Suprapubic skin (tissue), 4 donors: ENCODE measurements around the gene ZNF182. TPM values are rescaled to one million over a fixed set of nuclear protein-coding genes. Genes with fewer than 3 reads are reported as not detected.
"Not testable (repeated sequence)": the region's sequence is repeated elsewhere in the genome, so short reads cannot be mapped to it uniquely, and the experiment has no call there.

Experiments
- DNase-seq, 2 donors: peaks; one replicate each; pipeline ENCODE4 v3.0.0-alpha.2; 2019; ENCODE audit warnings: low spot score in 2 of 2
- H3K27ac ChIP-seq: fragments of 200-600 bp; sonication (generic); one replicate; pipeline ENCODE4 v1.5.1; 2019
- H3K27me3 ChIP-seq: fragments of 200-600 bp; sonication (generic); one replicate; pipeline ENCODE4 v1.5.1; 2019
- H3K36me3 ChIP-seq: fragments of 200-600 bp; sonication (generic); one replicate; pipeline ENCODE4 v1.5.1; 2019
- H3K4me1 ChIP-seq: fragments of 200-600 bp; sonication (generic); one replicate; pipeline ENCODE4 v1.5.1; 2019
- H3K4me3 ChIP-seq: fragments of 200-600 bp; sonication (generic); one replicate; pipeline ENCODE4 v1.5.1; 2019; ENCODE audit warnings: mild to moderate bottlenecking
- H3K9me3 ChIP-seq: fragments of 200-600 bp; sonication (generic); one replicate; pipeline ENCODE4 v1.5.1; 2019
- EP300 ChIP-seq: sonication (generic); formaldehyde crosslinking; IDR thresholded peaks from one replicate; pipeline ENCODE4 v1.6.1; 2017; ENCODE audit warnings: antibody characterized with exemption
- POLR2A ChIP-seq, 2 donors: fragments of 450-650 bp; IDR thresholded peaks; one replicate each; pipeline ENCODE4 v1.6.1; 2017; ENCODE audit warnings: antibody characterized with exemption in 2 of 2, mild to moderate bottlenecking in 2 of 2, moderate library complexity in 2 of 2
- POLR2AphosphoS5 ChIP-seq, 3 donors: sonication (generic); formaldehyde crosslinking; IDR thresholded peaks; one replicate each; pipeline ENCODE4 v1.6.1; 2017; ENCODE audit warnings: antibody characterized with exemption in 3 of 3
- WGBS: methylation state at CpG from one replicate; pipeline ENCODE4 v1.1.5; 2018; 5-methylcytosine and 5-hydroxymethylcytosine counted together
- total RNA-seq, 4 donors: library from RNA; depleted of rRNA; stranded (reverse); fragments of >200 nt; gene quantifications; one replicate each; pipeline ENCODE4 v1.1.0, GENCODE V29; 2016
- TF ChIP-seq, protein P1 (sequence below), 2 donors: fragments of 200-600 bp in 1 of 2; fragments of 450-650 bp in 1 of 2; sonication (generic) in 1 of 2; IDR thresholded peaks; one replicate each; pipeline ENCODE4 v1.5.1; 2016 to 2019; ENCODE audit warnings: antibody characterized with exemption in 2 of 2, mild to moderate bottlenecking in 1 of 2, moderate library complexity in 1 of 2

ZNF182 gene
- total RNA-seq, 4 donors from 2014 or later, result 2.1 to 6.7 (median 3.3) TPM

DNA sequence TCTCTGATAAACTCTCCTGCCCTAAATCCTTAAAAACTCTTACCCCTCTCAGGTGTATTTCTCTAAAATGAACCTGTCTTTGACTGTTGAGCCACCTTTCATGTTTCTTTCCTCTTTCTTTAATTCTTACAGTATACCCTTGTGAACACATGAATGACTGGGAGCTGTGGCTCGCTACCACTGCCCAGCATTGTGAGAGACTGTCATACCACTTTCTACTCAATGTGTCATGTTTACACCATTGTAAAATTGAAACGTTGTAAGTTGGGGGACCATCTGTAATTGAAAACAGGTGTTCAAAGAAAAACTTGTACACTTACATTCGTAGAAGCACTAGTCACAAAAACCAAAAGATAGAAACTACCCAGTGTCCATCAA lies 66.9 kb downstream of the ZNF182 start:
- H3K27ac ChIP-seq, result no peak overlapping the region
- no peaks in the 10 kb centered on the region for H3K36me3 ChIP-seq
- no peaks in the 10 kb centered on the region for H3K27me3 ChIP-seq
- no peaks in the 10 kb centered on the region for H3K4me1 ChIP-seq
- no peak for DNase-seq
- 66% methylated on average over 3 of the region's 3 CpGs for WGBS
- no peaks in the 10 kb centered on the region for H3K9me3 ChIP-seq
- TF ChIP-seq EP300 (no peak), POLR2A (IDR thresholded peaks at IDR 0.05) (no peak), POLR2AphosphoS5 (IDR thresholded peaks at IDR 0.05) (no peak)
- TF ChIP-seq, protein P1, sequence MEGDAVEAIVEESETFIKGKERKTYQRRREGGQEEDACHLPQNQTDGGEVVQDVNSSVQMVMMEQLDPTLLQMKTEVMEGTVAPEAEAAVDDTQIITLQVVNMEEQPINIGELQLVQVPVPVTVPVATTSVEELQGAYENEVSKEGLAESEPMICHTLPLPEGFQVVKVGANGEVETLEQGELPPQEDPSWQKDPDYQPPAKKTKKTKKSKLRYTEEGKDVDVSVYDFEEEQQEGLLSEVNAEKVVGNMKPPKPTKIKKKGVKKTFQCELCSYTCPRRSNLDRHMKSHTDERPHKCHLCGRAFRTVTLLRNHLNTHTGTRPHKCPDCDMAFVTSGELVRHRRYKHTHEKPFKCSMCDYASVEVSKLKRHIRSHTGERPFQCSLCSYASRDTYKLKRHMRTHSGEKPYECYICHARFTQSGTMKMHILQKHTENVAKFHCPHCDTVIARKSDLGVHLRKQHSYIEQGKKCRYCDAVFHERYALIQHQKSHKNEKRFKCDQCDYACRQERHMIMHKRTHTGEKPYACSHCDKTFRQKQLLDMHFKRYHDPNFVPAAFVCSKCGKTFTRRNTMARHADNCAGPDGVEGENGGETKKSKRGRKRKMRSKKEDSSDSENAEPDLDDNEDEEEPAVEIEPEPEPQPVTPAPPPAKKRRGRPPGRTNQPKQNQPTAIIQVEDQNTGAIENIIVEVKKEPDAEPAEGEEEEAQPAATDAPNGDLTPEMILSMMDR (IDR thresholded peaks at IDR 0.05), result no peak
- H3K4me3 ChIP-seq, result no peak overlapping the region

DNA sequence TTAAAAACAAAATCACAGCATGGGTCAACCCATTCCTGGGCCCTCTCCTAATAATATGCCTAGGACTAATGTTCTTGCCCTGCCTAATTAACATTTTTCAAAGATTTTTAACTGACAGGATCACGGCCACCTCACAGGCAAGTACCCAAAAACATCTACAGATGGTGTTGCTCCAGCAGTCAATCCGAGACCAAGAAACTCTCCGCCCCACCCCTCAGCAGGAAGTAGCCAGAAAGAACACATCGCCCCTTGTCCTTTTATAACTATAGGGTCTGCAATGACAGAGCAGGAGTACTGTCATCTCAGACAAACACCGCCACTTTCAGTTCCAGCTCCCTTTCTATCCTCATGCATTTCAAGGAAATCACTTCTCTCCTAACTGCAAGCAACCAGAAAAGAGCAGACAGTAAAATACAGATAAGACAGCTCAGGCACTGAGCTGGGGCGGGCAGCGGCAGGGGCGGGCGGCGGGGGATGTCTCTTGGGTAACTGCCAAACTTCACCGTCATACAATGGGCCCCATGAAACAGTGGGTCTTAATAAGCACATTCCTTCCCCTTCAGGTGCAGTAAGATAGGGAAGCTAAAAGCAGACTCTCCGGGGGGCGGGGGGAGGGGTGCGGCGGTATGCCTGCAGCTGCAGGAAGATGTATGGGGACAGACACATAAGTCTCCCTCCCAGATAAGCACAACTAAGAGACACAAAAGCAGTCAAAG lies 67.4 kb downstream of the ZNF182 start:
- Histone ChIP-seq H3K27ac (no peak overlapping the region), H3K9me3 (no peaks in the 10 kb centered on the region), H3K4me1 (no peaks in the 10 kb centered on the region), H3K36me3 (no peaks in the 10 kb centered on the region), H3K27me3 (no peaks in the 10 kb centered on the region), H3K4me3 (no peak overlapping the region)
- DNase-seq, result no peak
- WGBS, result 45% methylated on average over 15 of the region's 15 CpGs
- TF ChIP-seq POLR2AphosphoS5 (IDR thresholded peaks at IDR 0.05) (no peak), EP300 (no peak), POLR2A (IDR thresholded peaks at IDR 0.05) (no peak)
- TF ChIP-seq, protein P1 (IDR thresholded peaks at IDR 0.05), result no peak

DNA sequence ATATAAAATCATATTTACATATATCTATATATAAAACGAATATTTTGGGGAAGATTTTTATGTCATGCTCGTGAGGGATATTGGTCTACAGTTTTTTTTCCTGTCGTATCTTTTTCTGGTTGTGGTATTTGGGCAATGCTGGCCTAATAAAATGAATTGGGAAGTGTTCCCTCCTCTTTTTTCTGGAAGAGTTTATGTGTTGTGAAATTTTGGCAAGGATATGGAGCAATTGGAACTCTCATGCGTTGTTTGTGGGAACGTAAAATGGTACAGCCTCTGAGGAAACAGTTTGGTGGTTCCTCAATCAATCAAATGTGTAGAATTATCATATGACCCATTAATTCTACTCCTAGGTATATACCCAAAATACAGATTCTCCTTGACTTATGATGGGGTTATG lies 69.8 kb downstream of the ZNF182 start:
- WGBS, result 46% methylated on average over 5 of the region's 5 CpGs
- H3K4me3 ChIP-seq, result no peak overlapping the region
- no peak overlapping the region for H3K27ac ChIP-seq
- H3K4me1 ChIP-seq, result no peaks in the 10 kb centered on the region
- TF ChIP-seq POLR2A (IDR thresholded peaks at IDR 0.05) (no peak), POLR2AphosphoS5 (IDR thresholded peaks at IDR 0.05) (no peak), EP300 (no peak)
- TF ChIP-seq, protein P1 (IDR thresholded peaks at IDR 0.05), result no peak
- no peaks in the 10 kb centered on the region for H3K27me3 ChIP-seq
- no peaks in the 10 kb centered on the region for H3K9me3 ChIP-seq
- no peaks in the 10 kb centered on the region for H3K36me3 ChIP-seq
- no peak for DNase-seq

DNA sequence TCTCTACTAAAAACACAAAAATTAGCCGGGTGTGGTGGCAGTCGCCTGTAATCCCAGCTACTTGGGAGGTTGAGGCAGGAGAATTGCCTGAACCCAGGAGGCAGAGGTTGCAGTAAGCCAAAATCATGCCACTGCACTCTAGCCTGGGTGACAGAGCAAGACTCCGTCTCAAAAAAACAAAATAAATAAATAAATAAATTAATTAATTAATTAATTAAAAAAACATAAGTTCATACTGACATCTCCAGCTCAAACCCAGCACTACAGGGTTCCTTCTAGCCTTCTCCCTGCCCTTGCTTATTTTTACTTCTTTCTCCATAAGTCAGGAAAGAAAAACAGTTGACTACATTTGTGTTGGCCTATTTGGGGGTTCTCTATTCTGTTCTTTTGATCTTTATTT lies 71.8 kb downstream of the ZNF182 start:
- 83% methylated on average over 3 of the region's 3 CpGs for WGBS
- H3K4me3 ChIP-seq, H3K27ac ChIP-seq: not testable (repeated sequence)

DNA sequence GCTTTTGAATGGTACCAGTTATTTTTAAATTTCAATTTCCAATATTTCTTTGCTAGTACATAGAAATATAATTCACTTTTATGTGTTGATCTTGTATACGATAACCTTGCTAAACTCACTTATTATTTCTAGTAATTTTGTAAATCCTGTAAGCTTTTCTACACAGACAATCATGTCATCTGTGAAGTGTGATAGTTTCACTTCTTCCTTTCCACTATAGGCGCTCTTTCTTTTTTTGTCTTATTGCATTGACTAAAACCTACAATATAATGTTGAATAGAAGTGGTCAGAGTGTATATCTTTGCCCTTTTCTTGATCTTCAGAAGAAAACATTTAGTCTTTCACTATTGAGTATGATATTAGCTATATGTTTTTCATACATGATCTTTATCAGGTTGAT lies 76.6 kb downstream of the ZNF182 start:
- no peak for DNase-seq
- no peak overlapping the region for H3K4me3 ChIP-seq
- no peaks in the 10 kb centered on the region for H3K4me1 ChIP-seq
- no peaks in the 10 kb centered on the region for H3K27me3 ChIP-seq
- no peaks in the 10 kb centered on the region for H3K9me3 ChIP-seq
- TF ChIP-seq POLR2A (IDR thresholded peaks at IDR 0.05), result no peak
- TF ChIP-seq, protein P1 (IDR thresholded peaks at IDR 0.05), result no peak
- H3K27ac ChIP-seq, result no peak overlapping the region
- H3K36me3 ChIP-seq, result no peaks in the 10 kb centered on the region
- 84% methylated on average over 2 of the region's 2 CpGs for WGBS

More for the DNA sequence above, 71.8 kb downstream of the ZNF182 start:
- H3K4me1 ChIP-seq, H3K9me3 ChIP-seq, H3K27me3 ChIP-seq, H3K36me3 ChIP-seq, DNase-seq: not testable (repeated sequence)

Other genes starting within 250 kb of the ZNF182 start
- gene ZNF81, start 167.1 kb downstream of the ZNF182 start, total RNA-seq, result 10 to 100 TPM in 1 of 4 donors, 1 to 10 TPM in 3; 4.6 to 10.6 (median 6.9) TPM
- not detected for gene SPACA5, start 3.0 kb upstream of the ZNF182 start, total RNA-seq
- gene ZNF630, start 67.7 kb upstream of the ZNF182 start, total RNA-seq, result 1 to 10 TPM; 2.0 to 9.8 (median 3.6) TPM
- gene SPACA5B, start 126.6 kb upstream of the ZNF182 start, total RNA-seq, result not detected
- not detected for gene SSX5, start 192.8 kb upstream of the ZNF182 start, total RNA-seq